ENCODE data around the gene TRA2A. TPM values are rescaled to one million over a fixed set of nuclear protein-coding genes. Genes with fewer than 3 reads are reported as not detected.

Gene TRA2A
- total and polyA plus RNA-seq, 2 of the 13 experiments (the other 11 are each of a cell fraction or from before 2014, with no cell fraction given) = 39.1 to 41.6 TPM

GRCh38 chr7:23467806-23468525 lies 63.8 kb downstream of the TRA2A start (continued):
- no peak for TF ChIP-seq CTCF (CRISPR knock-in tag; IDR thresholded peaks at IDR 0.05)
- peak; percentile 33 for TF ChIP-seq TEAD3 (CRISPR knock-in tag; optimal IDR thresholded peaks at IDR 0.05; ENCODE audit: borderline replicate concordance)
- 0 out of 2 replicates have a peak, but pooled peaks have one; percentile 4 for TF ChIP-seq ZNF232 (CRISPR knock-in tag; IDR thresholded peaks at IDR 0.05; ENCODE audit: borderline replicate concordance)
- TF ChIP-seq ZNF878 (CRISPR knock-in tag; IDR thresholded peaks at IDR 0.05) = 0 out of 2 replicates have a peak, but pooled peaks have one; percentile 44
- TF ChIP-seq KAT7 (CRISPR knock-in tag; IDR thresholded peaks at IDR 0.05; ENCODE audit: borderline replicate concordance) = no peak; the same call in 1 of the 2 replicates
- TF ChIP-seq PHF21A (CRISPR knock-in tag; IDR thresholded peaks at IDR 0.05) = 0 out of 2 replicates have a peak, but pooled peaks have one; percentile 44
- peak; percentile 66; the same call in 1 of the 2 replicates for TF ChIP-seq ZNF574 (CRISPR knock-in tag; IDR thresholded peaks at IDR 0.05)
- TF ChIP-seq HNRNPL (IDR thresholded peaks at IDR 0.05; ENCODE audit: low read depth, low read length) = 0 out of 2 replicates have a peak, but pooled peaks have one; percentile 11
- TF ChIP-seq NAIF1 (CRISPR knock-in tag; IDR thresholded peaks at IDR 0.05; ENCODE audit: borderline replicate concordance) = peak; percentile 31; the same call in 1 of the 2 replicates
- TF ChIP-seq MEIS2 (CRISPR knock-in tag; IDR thresholded peaks at IDR 0.05) = no peak
- TF ChIP-seq SMC3 (IDR thresholded peaks at IDR 0.05; ENCODE audit: low read length) = no peak
- no peak for TF ChIP-seq ZNF747 (CRISPR knock-in tag; IDR thresholded peaks at IDR 0.05; ENCODE audit: borderline replicate concordance)
- 0 out of 2 replicates have a peak, but pooled peaks have one; percentile 55 for TF ChIP-seq ZNF446 (CRISPR knock-in tag; IDR thresholded peaks at IDR 0.05)
- peak; percentile 55 for TF ChIP-seq POLR2G (IDR thresholded peaks at IDR 0.05; ENCODE audit: low read depth, low read length)
- no peak for TF ChIP-seq ZNF18 (CRISPR knock-in tag; IDR thresholded peaks at IDR 0.05; ENCODE audit: insufficient replicate concordance)
- TF ChIP-seq ARNTL (CRISPR knock-in tag; IDR thresholded peaks at IDR 0.05) = no peak; the same call in 1 of the 2 replicates
- no peak for TF ChIP-seq CSRNP1 (CRISPR knock-in tag; IDR thresholded peaks at IDR 0.05)
- no peak for TF ChIP-seq ZNF17 (CRISPR knock-in tag; IDR thresholded peaks at IDR 0.05)
- TF ChIP-seq PRMT3 (CRISPR knock-in tag; IDR thresholded peaks at IDR 0.05; ENCODE audit: borderline replicate concordance, low read depth) = 0 out of 2 replicates have a peak, but pooled peaks have one; percentile 37
- TF ChIP-seq ZNF264 (CRISPR knock-in tag; IDR thresholded peaks at IDR 0.05) = no peak

Measured in HepG2 (cell line).